HG02870 (cell line): ENCODE data around the gene TRIM49D2.
"Not testable (repeated sequence)": the region's sequence is repeated elsewhere in the genome, so short reads cannot be mapped to it uniquely, and the experiment has no call there.

Experiments
- ATAC-seq: cut with Tn5 transposase; IDR thresholded peaks from one replicate; pipeline ENCODE4 v1.9.1; 2021; ENCODE audit warnings: mild to moderate bottlenecking, moderate library complexity; ENCODE audit not compliant: unreplicated experiment

TRIM49D2 gene, protein sequence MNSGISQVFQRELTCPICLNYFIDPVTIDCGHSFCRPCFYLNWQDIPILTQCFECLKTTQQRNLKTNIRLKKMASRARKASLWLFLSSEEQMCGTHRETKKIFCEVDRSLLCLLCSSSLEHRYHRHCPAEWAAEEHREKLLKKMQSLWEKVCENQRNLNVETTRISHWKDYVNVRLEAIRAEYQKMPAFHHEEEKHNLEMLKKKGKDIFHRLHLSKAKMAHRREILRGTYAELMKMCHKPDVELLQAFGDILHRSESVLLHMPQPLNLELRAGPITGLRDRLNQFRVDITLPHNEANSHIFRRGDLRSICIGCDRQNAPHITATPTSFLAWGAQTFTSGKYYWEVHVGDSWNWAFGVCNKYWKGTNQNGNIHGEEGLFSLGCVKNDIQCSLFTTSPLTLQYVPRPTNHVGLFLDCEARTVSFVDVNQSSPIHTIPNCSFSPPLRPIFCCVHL

DNA sequence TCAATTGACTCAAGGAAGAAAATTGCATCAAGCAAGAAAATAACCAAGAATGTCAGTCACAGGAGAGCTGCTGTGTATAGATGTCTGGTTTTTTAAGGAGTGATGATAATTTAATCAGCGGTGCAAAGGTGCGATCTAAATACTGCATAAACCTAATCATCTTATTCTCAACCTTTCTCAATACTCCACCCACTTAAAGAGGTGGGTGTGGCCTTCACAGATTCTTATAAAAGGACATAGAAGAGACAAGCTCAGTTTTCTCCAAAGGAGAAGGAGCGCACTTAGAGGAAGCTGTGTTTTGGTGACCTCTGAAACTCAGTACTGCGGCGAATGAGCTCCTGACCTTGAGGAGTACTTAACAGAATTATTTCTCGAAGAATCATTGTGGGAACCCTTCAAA is at the start of gene TRIM49D2:
Gene TRIM49D2 (plus strand): TSS at position 301 of the 400 bp plus-strand sequence. CDS start 2,698 bp downstream, outside the sequence.
- ATAC-seq = not testable (repeated sequence)

DNA sequence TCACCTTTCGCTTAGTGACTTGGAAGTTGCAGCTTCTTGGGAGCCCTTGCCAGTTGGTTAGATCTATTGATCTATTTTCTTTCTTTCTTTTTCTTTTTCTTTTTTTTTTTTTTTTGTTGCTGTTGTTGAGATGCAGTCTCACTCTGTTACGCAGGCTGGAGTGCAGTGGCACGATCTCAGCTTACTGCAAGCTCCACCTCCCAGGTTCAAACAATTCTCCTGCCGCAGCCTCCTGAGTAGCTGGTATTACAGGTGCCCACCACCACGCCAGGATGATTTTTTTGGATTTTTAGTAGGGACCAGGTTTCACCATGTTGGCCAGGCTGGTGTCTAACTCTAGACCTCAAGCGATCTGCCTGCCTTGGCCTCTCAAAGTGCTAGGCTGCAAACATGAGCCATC is 46.4 kb upstream of the TRIM49D2 start:
- not testable (repeated sequence) for ATAC-seq

DNA sequence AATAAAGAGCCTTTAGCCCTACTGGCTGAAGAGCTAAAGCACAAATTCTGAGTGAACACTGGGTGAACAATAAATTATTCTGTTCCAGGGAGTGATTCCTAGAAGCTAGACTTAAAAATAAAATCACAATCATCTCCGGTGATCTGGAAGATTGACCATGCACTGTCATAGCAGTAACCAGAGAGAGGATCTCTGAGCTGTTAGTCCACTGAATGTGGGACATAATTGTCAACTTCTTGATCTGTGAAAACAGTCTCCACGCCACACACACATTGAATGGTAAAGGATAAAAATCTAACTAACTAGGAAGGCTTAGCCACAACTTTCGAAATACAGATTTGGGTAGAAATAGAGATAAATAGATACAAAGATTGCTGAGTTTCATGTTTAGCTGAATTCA is 30.6 kb upstream of the TRIM49D2 start:
- not testable (repeated sequence) for ATAC-seq

- ATAC-seq = not testable (repeated sequence)
Observed at GRCh38 chr11:89900809-89901208, 23.1 kb upstream of the TRIM49D2 start.

GRCh38 chr11:89922195-89922660 is 1.6 kb upstream of the TRIM49D2 start, which contains the start of gene TRIM49D1:
TSS of gene TRIM49D1 (minus strand) at chr11:89922245. CDS start at chr11:89917710, 4,535 bp downstream.
- no peak for ATAC-seq

DNA sequence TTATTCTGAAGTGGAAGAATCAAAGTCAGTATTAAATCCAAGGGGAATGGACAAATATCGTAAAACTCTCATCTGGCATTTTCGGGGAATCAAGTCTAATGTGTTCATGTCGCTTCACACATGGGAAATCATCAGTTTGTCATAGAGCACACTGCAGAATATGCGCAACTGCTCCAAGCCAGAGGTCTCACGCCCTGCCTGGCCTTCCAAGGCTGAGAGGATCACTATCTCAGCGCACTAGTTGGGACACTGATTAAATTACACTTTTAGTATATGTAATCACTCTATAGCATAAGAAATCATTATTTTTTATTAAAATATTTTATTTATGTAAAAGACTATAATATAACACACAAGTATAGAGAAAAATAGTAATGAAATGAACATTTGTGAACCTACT is 37.0 kb downstream of the TRIM49D2 start:
- not testable (repeated sequence) for ATAC-seq

- not testable (repeated sequence) for ATAC-seq
Observed at GRCh38 chr11:89965737-89966136, 41.9 kb downstream of the TRIM49D2 start, which contains the start of gene TRIM64. TSS of gene TRIM64 (plus strand) at chr11:89966037. CDS start at chr11:89968504, 2,467 bp downstream.
